ENCODE measurements around the gene PARK7.
"Not testable (repeated sequence)": the region's sequence is repeated elsewhere in the genome, so short reads cannot be mapped to it uniquely, and the experiment has no call there.

Gene PARK7

GRCh38 chr1:7942214-7942921, 19.1 kb upstream of the PARK7 start:
- FAIRE-seq (no peak), DNase-seq (ENCODE audit: insufficient read length, low spot score) (no peak)

- FAIRE-seq (no peak), DNase-seq (ENCODE audit: insufficient read length, low spot score) (no peak)
Observed at GRCh38 chr1:7943251-7943650, 18.3 kb upstream of the PARK7 start.

GRCh38 chr1:7948960-7949359, 12.6 kb upstream of the PARK7 start:
- DNase-seq (ENCODE audit: insufficient read length, low spot score) = peak; percentile 24
- no peak for FAIRE-seq

GRCh38 chr1:7952791-7953190, 8.7 kb upstream of the PARK7 start:
- FAIRE-seq; DNase-seq (ENCODE audit: insufficient read length, low spot score): not testable (repeated sequence)

GRCh38 chr1:7953850-7954609, 7.5 kb upstream of the PARK7 start:
- peak; percentile 90 for DNase-seq (ENCODE audit: insufficient read length, low spot score)
- peak; percentile 99 for FAIRE-seq

- FAIRE-seq (no peak), DNase-seq (ENCODE audit: insufficient read length, low spot score) (no peak)
Observed at GRCh38 chr1:7954683-7955082, 6.8 kb upstream of the PARK7 start.

GRCh38 chr1:7956218-7957032, 5.1 kb upstream of the PARK7 start:
- DNase-seq (ENCODE audit: insufficient read length, low spot score) (no peak), FAIRE-seq (no peak)

- no peak for DNase-seq (ENCODE audit: insufficient read length, low spot score)
- FAIRE-seq = no peak
Observed at GRCh38 chr1:7960165-7960564, 1.3 kb upstream of the PARK7 start.

- no peak for DNase-seq (ENCODE audit: insufficient read length, low spot score)
- no peak for FAIRE-seq
Observed at GRCh38 chr1:7960867-7961215, 670 bp upstream of the PARK7 start.

GRCh38 chr1:7962014-7962335, 464 bp downstream of the PARK7 start:
- peak; percentile 15 for DNase-seq (ENCODE audit: insufficient read length, low spot score)
- FAIRE-seq = no peak

GRCh38 chr1:7962636-7963377, 1.3 kb downstream of the PARK7 start:
- DNase-seq (ENCODE audit: insufficient read length, low spot score) = no peak
- FAIRE-seq = no peak

GRCh38 chr1:7963378-7963730, 1.8 kb downstream of the PARK7 start:
- not testable (repeated sequence) for FAIRE-seq; DNase-seq (ENCODE audit: insufficient read length, low spot score)

GRCh38 chr1:7963841-7964240, 2.3 kb downstream of the PARK7 start:
- not testable (repeated sequence) for FAIRE-seq

GRCh38 chr1:7964476-7964875, 3.0 kb downstream of the PARK7 start:
- DNase-seq (ENCODE audit: insufficient read length, low spot score) (no peak), FAIRE-seq (no peak)

More at GRCh38 chr1:7963841-7964240, 2.3 kb downstream of the PARK7 start:
- DNase-seq (ENCODE audit: insufficient read length, low spot score) = not testable (repeated sequence)

GRCh38 chr1:7967196-7967595, 5.7 kb downstream of the PARK7 start:
- FAIRE-seq (no peak), DNase-seq (ENCODE audit: insufficient read length, low spot score) (no peak)

GRCh38 chr1:7967651-7968050, 6.1 kb downstream of the PARK7 start:
- DNase-seq (ENCODE audit: insufficient read length, low spot score) (no peak), FAIRE-seq (no peak)

- FAIRE-seq = no peak
- no peak for DNase-seq (ENCODE audit: insufficient read length, low spot score)
Observed at GRCh38 chr1:7970246-7970645, 8.7 kb downstream of the PARK7 start.

- FAIRE-seq = no peak
- DNase-seq (ENCODE audit: insufficient read length, low spot score) = no peak
Observed at GRCh38 chr1:7971024-7971423, 9.5 kb downstream of the PARK7 start.

GRCh38 chr1:7972285-7972684, 10.8 kb downstream of the PARK7 start:
- DNase-seq (ENCODE audit: insufficient read length, low spot score) (no peak), FAIRE-seq (no peak)

- FAIRE-seq = no peak
Observed at GRCh38 chr1:7973086-7973485, 11.6 kb downstream of the PARK7 start.

More at GRCh38 chr1:7973086-7973485, 11.6 kb downstream of the PARK7 start:
- DNase-seq (ENCODE audit: insufficient read length, low spot score) = no peak
